Skeletal muscle tissue (tissue), 5 donors: Measurements from ENCODE around the gene CNNM3. TPM values are rescaled to one million over a fixed set of nuclear protein-coding genes. Genes with fewer than 3 reads are reported as not detected.

Experiments
- H3K27ac ChIP-seq: one replicate; pipeline ENCODE4 v1.7.0; 2013; ENCODE audit warnings: mild to moderate bottlenecking, low read depth, low read length, inconsistent platforms
- H3K27me3 ChIP-seq, 3 donors: one replicate each; pipeline ENCODE4 v1.7.0; 2013; ENCODE audit warnings: low read length in 3 of 3; ENCODE audit not compliant: control insufficient read depth in 3 of 3, insufficient read depth in 3 of 3
- H3K36me3 ChIP-seq, 3 donors: one replicate each; pipeline ENCODE4 v1.7.0; 2013; ENCODE audit warnings: low read length in 3 of 3; ENCODE audit not compliant: control insufficient read depth in 3 of 3, insufficient read depth in 3 of 3
- H3K4me1 ChIP-seq, 3 donors: one replicate each; pipeline ENCODE4 v1.7.0; 2013; ENCODE audit warnings: low read length in 3 of 3, mild to moderate bottlenecking in 3 of 3; ENCODE audit not compliant: control insufficient read depth in 3 of 3, insufficient read depth in 3 of 3
- H3K4me3 ChIP-seq, 3 donors: one replicate each; pipeline ENCODE4 v1.7.0; 2013; ENCODE audit warnings: low read length in 3 of 3
- H3K9ac ChIP-seq, 3 donors: one replicate each; pipeline ENCODE4 v1.7.0; 2013; ENCODE audit warnings: low read length in 3 of 3, mild to moderate bottlenecking in 3 of 3, moderate library complexity in 2 of 3, low read depth in 1 of 3
- H3K9me3 ChIP-seq, 3 donors: one replicate each; pipeline ENCODE4 v1.7.0; 2013; ENCODE audit warnings: low read length in 3 of 3; ENCODE audit not compliant: control insufficient read depth in 3 of 3
- small RNA-seq: library from RNA; depleted of rRNA; stranded (forward); fragments of <200 nt; gene quantifications from one replicate; pipeline ENCODE3, GENCODE V24; 2014
- total RNA-seq: library from RNA; depleted of rRNA; stranded (reverse); fragments of >200 nt; gene quantifications from one replicate; pipeline ENCODE4 v1.2.3, GENCODE V29; 2014
- donor health status: Osteomylitis.

Gene CNNM3
- total RNA-seq, 1 donor from 2014 or later, result 4.2 TPM

DNA sequence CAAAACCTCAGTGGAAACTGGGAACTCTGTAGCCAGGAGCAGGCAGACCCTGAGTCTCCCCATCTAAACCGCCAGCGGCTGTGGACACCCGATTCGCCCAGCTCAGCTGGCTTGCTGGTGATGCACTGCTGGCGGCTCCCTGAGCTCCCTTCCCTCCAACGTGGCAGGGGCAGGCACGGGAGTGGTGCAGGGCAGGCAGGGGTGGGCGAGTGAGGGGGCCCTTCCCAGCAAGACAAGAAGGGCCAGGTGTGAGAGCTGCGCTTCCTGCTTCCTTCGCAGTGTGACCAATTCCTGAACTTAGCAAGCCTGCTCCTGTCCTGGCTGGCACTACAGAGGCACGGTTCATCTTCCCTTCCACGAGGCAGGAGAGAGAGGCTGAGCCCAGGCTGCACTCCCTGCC, 66.2 kb downstream of the CNNM3 start:
- Histone ChIP-seq H3K9me3 (no peaks in the 10 kb centered on the region), H3K36me3 (no peaks in the 10 kb centered on the region), H3K27me3 (peaks cover 0 to 2% (median 0%) of the 10 kb centered on the region in 3 donors), H3K27ac (no peak overlapping the region), H3K4me1 (peaks cover 2 to 11% (median 6%) of the 10 kb centered on the region in 3 donors), H3K4me3 (no peak overlapping the region), H3K9ac (peak overlapping the region in 1 of 3 donors; percentile 25)

DNA sequence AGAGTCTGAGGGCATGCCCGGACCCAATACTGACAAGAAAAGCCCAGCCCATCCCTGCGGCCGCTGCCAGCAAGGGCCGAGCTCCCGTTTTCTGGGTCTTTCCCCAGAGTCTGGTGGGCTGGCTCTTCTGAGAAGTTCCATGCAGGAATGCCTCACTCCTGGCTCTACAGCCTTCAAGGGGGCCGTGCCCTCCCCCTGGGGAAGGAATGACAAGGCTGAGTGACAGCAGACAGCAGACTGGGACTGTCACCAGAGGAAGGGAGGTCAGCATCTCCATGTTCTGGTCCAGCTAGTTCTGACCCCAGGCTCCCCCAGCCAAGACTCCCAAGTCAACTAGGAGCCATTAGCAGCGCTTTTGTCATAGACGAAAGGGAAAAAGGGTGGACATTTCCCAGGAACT, 66.8 kb downstream of the CNNM3 start:
- Histone ChIP-seq H3K27me3 (peaks cover 0 to 2% (median 0%) of the 10 kb centered on the region in 3 donors), H3K27ac (no peak overlapping the region), H3K9ac (peak overlapping the region in 1 of 3 donors; percentile 5), H3K4me1 (peaks cover 9 to 18% (median 12%) of the 10 kb centered on the region in 3 donors), H3K36me3 (no peaks in the 10 kb centered on the region), H3K9me3 (no peaks in the 10 kb centered on the region), H3K4me3 (no peak overlapping the region)

DNA sequence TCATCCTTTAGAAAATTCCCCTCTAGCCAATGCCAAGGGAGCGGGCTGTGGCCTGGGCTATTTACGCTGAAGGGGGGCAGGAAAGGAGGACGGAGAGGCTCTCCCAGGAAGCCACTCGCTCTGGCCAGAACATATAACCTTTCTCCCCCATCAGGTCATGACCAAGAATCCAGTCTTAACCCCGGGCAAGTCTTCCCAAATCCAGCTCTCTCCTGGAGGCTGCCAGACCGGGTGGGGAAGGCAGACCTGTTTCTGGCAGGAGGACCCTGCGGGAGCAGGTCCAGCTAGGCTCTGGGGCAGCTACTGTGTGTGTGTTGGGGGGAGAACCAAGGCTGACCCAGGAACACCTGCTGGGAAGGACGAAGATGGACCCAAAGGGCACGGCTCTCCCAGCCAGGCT, 67.2 kb downstream of the CNNM3 start:
- peaks cover 13 to 22% (median 16%) of the 10 kb centered on the region in 3 donors for H3K4me1 ChIP-seq
- no peak overlapping the region for H3K4me3 ChIP-seq
- H3K27me3 ChIP-seq, result peaks cover 0 to 2% (median 0%) of the 10 kb centered on the region in 3 donors
- H3K9me3 ChIP-seq, result no peaks in the 10 kb centered on the region
- no peak overlapping the region for H3K27ac ChIP-seq
- no peaks in the 10 kb centered on the region for H3K36me3 ChIP-seq
- H3K9ac ChIP-seq, result peak overlapping the region in 1 of 3 donors; percentile 5

Small RNA genes within 50 kb of the gene (small RNA-seq; reads per million reads assigned to genes)
- 0.09 reads per million for gene MIR3127

Other genes with a start within 250 kb of the CNNM3 start
- gene KANSL3, start 178.0 kb upstream of the CNNM3 start, total RNA-seq, result 23.5 TPM
- gene FER1L5, start 173.5 kb upstream of the CNNM3 start, total RNA-seq, result 0.52 TPM
- gene LMAN2L, start 76.2 kb upstream of the CNNM3 start, total RNA-seq, result 37.1 TPM
- 6.3 TPM for gene CNNM4, start 55.4 kb upstream of the CNNM3 start, total RNA-seq
- 5.2 TPM for gene ANKRD23, start 27.8 kb downstream of the CNNM3 start, total RNA-seq
- 3.7 TPM for gene ANKRD39, start 41.7 kb downstream of the CNNM3 start, total RNA-seq
- 29.7 TPM for gene SEMA4C, start 53.8 kb downstream of the CNNM3 start, total RNA-seq
- 2.1 TPM for gene FAM178B, start 170.3 kb downstream of the CNNM3 start, total RNA-seq